ENCODE results near the gene LTA4H. TPM values are rescaled to one million over a fixed set of nuclear protein-coding genes. Genes with fewer than 3 reads are reported as not detected.

Gene LTA4H
- total RNA-seq, 2 donors from 2014 or later: 132 to 156 TPM

GRCh38 chr12:96014943-96015599 is 20.3 kb downstream of the LTA4H start:
- ATAC-seq (no peak), DNase-seq (ENCODE audit: low spot score in 2 of 2) (no peak)
- Mint-ChIP-seq H3K36me3 (peaks cover 0 to 6% of the 10 kb centered on the region in 2 donors), H3K9me3 (no peaks in the 10 kb centered on the region), H3K27ac (no peak overlapping the region)

GRCh38 chr12:96007729-96008128 is 27.7 kb downstream of the LTA4H start:
- H3K27ac Mint-ChIP-seq: no peak overlapping the region
- H3K9me3 Mint-ChIP-seq: no peaks in the 10 kb centered on the region
- no peak for ATAC-seq
- no peak for DNase-seq (ENCODE audit: low spot score in 2 of 2)
- peaks cover 8 to 9% of the 10 kb centered on the region in 2 donors for H3K36me3 Mint-ChIP-seq

GRCh38 chr12:96006727-96007126 is 28.7 kb downstream of the LTA4H start:
- H3K9me3 Mint-ChIP-seq: no peaks in the 10 kb centered on the region
- DNase-seq (ENCODE audit: low spot score in 2 of 2): no peak
- H3K27ac Mint-ChIP-seq: no peak overlapping the region
- peaks cover 8 to 9% of the 10 kb centered on the region in 2 donors for H3K36me3 Mint-ChIP-seq
- ATAC-seq: no peak

- Mint-ChIP-seq H3K36me3 (peaks cover 8 to 9% of the 10 kb centered on the region in 2 donors), H3K27ac (no peak overlapping the region), H3K9me3 (no peaks in the 10 kb centered on the region)
- ATAC-seq (no peak), DNase-seq (ENCODE audit: low spot score in 2 of 2) (no peak)
Observed at GRCh38 chr12:96000858-96001257, 34.5 kb downstream of the LTA4H start.

- Mint-ChIP-seq H3K9me3 (no peaks in the 10 kb centered on the region), H3K27ac (no peak overlapping the region), H3K36me3 (no peaks in the 10 kb centered on the region)
- ATAC-seq (no peak), DNase-seq (ENCODE audit: low spot score in 2 of 2) (no peak)
Observed at GRCh38 chr12:95999484-95999883, 35.9 kb downstream of the LTA4H start.

- ATAC-seq (peak; percentile 92 to 98), DNase-seq (ENCODE audit: low spot score in 2 of 2) (peak in 1 of 2 donors; percentile 49)
- peak overlapping the region in 1 of 2 donors; percentile 67 for H3K27ac Mint-ChIP-seq
- H3K36me3 Mint-ChIP-seq: no peaks in the 10 kb centered on the region
- H3K9me3 Mint-ChIP-seq: no peaks in the 10 kb centered on the region
Observed at GRCh38 chr12:95998611-95999286, 36.6 kb downstream of the LTA4H start.

- no peak for DNase-seq (ENCODE audit: low spot score in 2 of 2)
- Mint-ChIP-seq H3K27ac (peak overlapping the region in 1 of 2 donors; percentile 73), H3K9me3 (no peaks in the 10 kb centered on the region), H3K36me3 (no peaks in the 10 kb centered on the region)
- peak; percentile 30 to 71 for ATAC-seq
Observed at GRCh38 chr12:95997911-95998510, 37.4 kb downstream of the LTA4H start.

- Mint-ChIP-seq H3K9me3 (no peaks in the 10 kb centered on the region), H3K27ac (no peak overlapping the region), H3K36me3 (no peaks in the 10 kb centered on the region)
- no peak for DNase-seq (ENCODE audit: low spot score in 2 of 2)
- ATAC-seq: no peak
Observed at GRCh38 chr12:95997276-95997675, 38.1 kb downstream of the LTA4H start.

GRCh38 chr12:95996034-95996658 is 39.2 kb downstream of the LTA4H start, which contains the start of gene HAL:
TSS of gene HAL (minus strand) at chr12:95996344. CDS start at chr12:95995910, 434 bp downstream.
- ATAC-seq (no peak), DNase-seq (ENCODE audit: low spot score in 2 of 2) (no peak)
- no peaks in the 10 kb centered on the region for H3K9me3 Mint-ChIP-seq
- no peaks in the 10 kb centered on the region for H3K36me3 Mint-ChIP-seq
- H3K27ac Mint-ChIP-seq: no peak within 1 kb of the TSS

- ATAC-seq: no peak
- DNase-seq (ENCODE audit: low spot score in 2 of 2): no peak
- H3K9me3 Mint-ChIP-seq: no peaks in the 10 kb centered on the region
- H3K27ac Mint-ChIP-seq: no peak overlapping the region
- no peaks in the 10 kb centered on the region for H3K36me3 Mint-ChIP-seq
Observed at GRCh38 chr12:95995238-95996031, 40.0 kb downstream of the LTA4H start.

- no peak for ATAC-seq
- no peaks in the 10 kb centered on the region for H3K9me3 Mint-ChIP-seq
- H3K36me3 Mint-ChIP-seq: no peaks in the 10 kb centered on the region
- no peak overlapping the region for H3K27ac Mint-ChIP-seq
- DNase-seq (ENCODE audit: low spot score in 2 of 2): no peak
Observed at GRCh38 chr12:95994476-95994875, 40.9 kb downstream of the LTA4H start.

GRCh38 chr12:95993907-95994306 is 41.5 kb downstream of the LTA4H start:
- DNase-seq (ENCODE audit: low spot score in 2 of 2) (no peak), ATAC-seq (no peak)
- H3K27ac Mint-ChIP-seq: no peak overlapping the region
- no peaks in the 10 kb centered on the region for H3K9me3 Mint-ChIP-seq
- H3K36me3 Mint-ChIP-seq: no peaks in the 10 kb centered on the region

GRCh38 chr12:95990136-95990535 is 45.3 kb downstream of the LTA4H start:
- no peak for ATAC-seq
- H3K27ac Mint-ChIP-seq: peak overlapping the region in 1 of 2 donors; percentile 7
- DNase-seq (ENCODE audit: low spot score in 2 of 2): no peak
- H3K36me3 Mint-ChIP-seq: no peaks in the 10 kb centered on the region
- H3K9me3 Mint-ChIP-seq: no peaks in the 10 kb centered on the region

GRCh38 chr12:95989504-95990123 is 45.8 kb downstream of the LTA4H start:
- H3K27ac Mint-ChIP-seq: no peak overlapping the region
- DNase-seq (ENCODE audit: low spot score in 2 of 2) (no peak), ATAC-seq (no peak)
- H3K36me3 Mint-ChIP-seq: no peaks in the 10 kb centered on the region
- no peaks in the 10 kb centered on the region for H3K9me3 Mint-ChIP-seq

GRCh38 chr12:95988506-95989275 is 46.7 kb downstream of the LTA4H start:
- Mint-ChIP-seq H3K27ac (peak overlapping the region in 1 of 2 donors; percentile 27), H3K9me3 (no peaks in the 10 kb centered on the region), H3K36me3 (no peaks in the 10 kb centered on the region)
- DNase-seq (ENCODE audit: low spot score in 2 of 2) (no peak), ATAC-seq (no peak)

All from activated naive CD4-positive, alpha-beta T cell treated with anti-CD3 and anti-CD28 coated beads, Interleukin-2, amount 50 U/mL, for 72 hours (primary cell).